Measurements from ENCODE around the gene PHYHIPL.

The PHYHIPL gene

DNA sequence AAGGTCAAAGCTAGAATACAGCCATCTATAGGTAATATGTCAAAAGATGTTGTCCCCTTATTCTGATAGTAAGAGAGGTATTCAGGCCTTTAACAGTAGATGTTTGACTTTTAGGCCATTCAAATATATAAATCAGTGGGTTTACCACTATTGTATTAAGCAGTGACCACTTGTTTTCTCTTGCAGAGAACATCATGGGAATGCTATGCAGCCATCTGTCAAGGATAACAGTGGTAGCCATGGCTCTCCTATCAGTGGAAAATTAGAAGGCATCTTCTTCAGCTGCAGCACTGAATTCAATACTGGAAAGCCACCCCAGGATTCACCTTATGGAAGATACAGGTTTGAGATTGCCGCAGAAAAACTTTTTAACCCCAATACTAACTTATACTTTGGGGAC lies 68.4 kb downstream of the PHYHIPL start:
- H3K9me3 ChIP-seq (ENCODE audit: control insufficient read depth, low read length): no peaks in the 10 kb centered on the region
- no peak overlapping the region for H3K27ac ChIP-seq (ENCODE audit: insufficient read depth, low read length, poor library complexity, severe bottlenecking)
- H3K4me1 ChIP-seq (ENCODE audit: control insufficient read depth, insufficient read depth, low read length, poor library complexity, severe bottlenecking): no peaks in the 10 kb centered on the region

DNA sequence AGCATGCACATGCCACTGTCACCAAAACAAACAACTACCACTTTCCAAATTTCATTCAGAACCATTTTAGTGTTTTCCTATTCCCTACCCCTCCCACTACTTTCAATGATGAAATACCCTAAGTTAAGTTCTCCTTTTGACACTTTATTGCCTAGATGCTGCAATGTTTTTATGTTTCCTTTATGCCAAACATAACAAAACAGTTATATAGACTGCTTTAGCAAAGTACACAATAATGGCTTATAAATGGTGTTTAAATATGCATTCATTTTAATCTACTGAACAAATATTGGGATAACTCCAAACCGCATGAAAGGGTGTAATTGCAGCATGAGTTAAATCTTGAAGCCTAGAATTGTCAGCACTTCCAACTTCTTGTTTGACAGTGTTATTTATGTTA lies 69.2 kb downstream of the PHYHIPL start:
- H3K36me3 ChIP-seq (ENCODE audit: control insufficient read depth, insufficient read depth, low read length): no peaks in the 10 kb centered on the region
- H3K27ac ChIP-seq (ENCODE audit: insufficient read depth, low read length, poor library complexity, severe bottlenecking): no peak overlapping the region
- H3K27me3 ChIP-seq (replicated peaks; ENCODE audit: control insufficient read depth, insufficient read depth, low read length, poor library complexity, severe bottlenecking): no peaks in the 10 kb centered on the region
- no peaks in the 10 kb centered on the region for H3K9me3 ChIP-seq (ENCODE audit: control insufficient read depth, low read length)
- no peak overlapping the region for H3K4me3 ChIP-seq (ENCODE audit: insufficient read depth, low read depth, low read length, poor library complexity, severe bottlenecking)
- no peak for DNase-seq
- H3K4me1 ChIP-seq (ENCODE audit: control insufficient read depth, insufficient read depth, low read length, poor library complexity, severe bottlenecking): no peaks in the 10 kb centered on the region

More for the DNA sequence above, 68.4 kb downstream of the PHYHIPL start:
- Histone ChIP-seq H3K4me3 (ENCODE audit: insufficient read depth, low read depth, low read length, poor library complexity, severe bottlenecking) (no peak overlapping the region), H3K36me3 (ENCODE audit: control insufficient read depth, insufficient read depth, low read length) (no peaks in the 10 kb centered on the region), H3K27me3 (replicated peaks; ENCODE audit: control insufficient read depth, insufficient read depth, low read length, poor library complexity, severe bottlenecking) (no peaks in the 10 kb centered on the region)
- no peak for DNase-seq

DNA sequence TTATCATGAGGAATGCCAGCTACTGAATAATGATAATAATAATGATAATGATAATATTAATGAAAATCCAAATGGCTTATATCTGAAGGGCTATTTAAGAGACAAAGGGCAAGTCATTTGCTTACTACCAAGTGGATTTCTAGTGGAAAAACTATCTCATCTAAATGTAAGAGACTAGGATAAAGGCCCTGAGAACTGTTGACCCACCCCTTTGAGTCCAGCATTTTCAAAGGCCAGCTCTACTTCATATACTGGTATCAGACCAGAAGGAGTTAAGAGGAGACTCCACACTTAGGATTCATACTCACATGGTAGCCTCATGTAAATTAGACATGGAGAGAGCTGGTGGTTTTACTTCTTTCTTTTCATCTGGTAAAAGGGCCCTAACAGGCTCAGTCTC lies 76.0 kb downstream of the PHYHIPL start:
- Histone ChIP-seq H3K9me3 (ENCODE audit: control insufficient read depth, low read length) (no peaks in the 10 kb centered on the region), H3K27me3 (replicated peaks; ENCODE audit: control insufficient read depth, insufficient read depth, low read length, poor library complexity, severe bottlenecking) (no peaks in the 10 kb centered on the region), H3K36me3 (ENCODE audit: control insufficient read depth, insufficient read depth, low read length) (no peaks in the 10 kb centered on the region), H3K27ac (ENCODE audit: insufficient read depth, low read length, poor library complexity, severe bottlenecking) (no peak overlapping the region), H3K4me3 (ENCODE audit: insufficient read depth, low read depth, low read length, poor library complexity, severe bottlenecking) (no peak overlapping the region), H3K4me1 (ENCODE audit: control insufficient read depth, insufficient read depth, low read length, poor library complexity, severe bottlenecking) (no peaks in the 10 kb centered on the region)
- no peak for DNase-seq

DNA sequence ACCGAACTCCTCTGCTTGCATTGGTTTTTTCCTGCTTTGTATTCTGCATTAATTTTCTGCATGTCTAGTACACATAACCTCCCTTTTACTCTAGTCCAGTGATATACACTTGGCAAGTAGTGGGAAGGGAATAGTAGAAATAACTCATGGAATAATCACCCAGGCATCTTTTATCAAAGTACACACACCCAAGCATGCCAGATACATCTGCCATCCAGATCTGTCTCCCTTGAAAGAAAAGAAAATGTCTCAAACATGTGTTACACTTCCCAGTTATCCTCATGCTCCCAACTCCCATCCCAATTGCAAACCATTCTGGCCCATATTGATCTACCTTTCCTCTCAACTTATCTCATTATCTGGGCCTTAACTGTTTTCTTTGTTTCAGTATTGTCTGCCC lies 79.0 kb downstream of the PHYHIPL start:
- no peak overlapping the region for H3K27ac ChIP-seq (ENCODE audit: insufficient read depth, low read length, poor library complexity, severe bottlenecking)
- H3K27me3 ChIP-seq (replicated peaks; ENCODE audit: control insufficient read depth, insufficient read depth, low read length, poor library complexity, severe bottlenecking): no peaks in the 10 kb centered on the region
- no peak overlapping the region for H3K4me3 ChIP-seq (ENCODE audit: insufficient read depth, low read depth, low read length, poor library complexity, severe bottlenecking)
- H3K36me3 ChIP-seq (ENCODE audit: control insufficient read depth, insufficient read depth, low read length): no peaks in the 10 kb centered on the region
- DNase-seq: no peak
- H3K4me1 ChIP-seq (ENCODE audit: control insufficient read depth, insufficient read depth, low read length, poor library complexity, severe bottlenecking): no peaks in the 10 kb centered on the region
- H3K9me3 ChIP-seq (ENCODE audit: control insufficient read depth, low read length): no peaks in the 10 kb centered on the region

DNA sequence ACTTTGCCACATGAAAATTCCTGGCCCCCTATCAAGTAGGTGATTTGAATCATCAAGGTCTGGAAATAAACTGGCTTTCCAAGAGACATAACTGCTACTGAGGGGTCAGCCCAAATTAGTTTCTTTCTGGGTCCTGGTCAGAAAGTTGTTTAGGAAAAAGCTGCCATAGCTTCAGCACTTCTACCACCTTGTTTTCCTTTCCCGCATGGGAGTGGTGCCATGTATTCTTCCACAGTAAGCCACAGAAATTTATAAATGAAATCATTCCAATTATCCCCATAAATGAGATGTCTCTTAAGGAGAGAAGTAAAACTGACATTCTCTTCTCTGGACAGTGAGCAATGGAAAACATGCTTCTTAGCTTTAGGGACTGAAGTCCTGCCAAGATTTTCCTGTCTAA lies 80.8 kb downstream of the PHYHIPL start:
- H3K9me3 ChIP-seq (ENCODE audit: control insufficient read depth, low read length): no peaks in the 10 kb centered on the region
- DNase-seq: no peak
- no peak overlapping the region for H3K27ac ChIP-seq (ENCODE audit: insufficient read depth, low read length, poor library complexity, severe bottlenecking)
- H3K4me3 ChIP-seq (ENCODE audit: insufficient read depth, low read depth, low read length, poor library complexity, severe bottlenecking): no peak overlapping the region
- no peaks in the 10 kb centered on the region for H3K27me3 ChIP-seq (replicated peaks; ENCODE audit: control insufficient read depth, insufficient read depth, low read length, poor library complexity, severe bottlenecking)
- H3K36me3 ChIP-seq (ENCODE audit: control insufficient read depth, insufficient read depth, low read length): no peaks in the 10 kb centered on the region
- H3K4me1 ChIP-seq (ENCODE audit: control insufficient read depth, insufficient read depth, low read length, poor library complexity, severe bottlenecking): no peaks in the 10 kb centered on the region

DNA sequence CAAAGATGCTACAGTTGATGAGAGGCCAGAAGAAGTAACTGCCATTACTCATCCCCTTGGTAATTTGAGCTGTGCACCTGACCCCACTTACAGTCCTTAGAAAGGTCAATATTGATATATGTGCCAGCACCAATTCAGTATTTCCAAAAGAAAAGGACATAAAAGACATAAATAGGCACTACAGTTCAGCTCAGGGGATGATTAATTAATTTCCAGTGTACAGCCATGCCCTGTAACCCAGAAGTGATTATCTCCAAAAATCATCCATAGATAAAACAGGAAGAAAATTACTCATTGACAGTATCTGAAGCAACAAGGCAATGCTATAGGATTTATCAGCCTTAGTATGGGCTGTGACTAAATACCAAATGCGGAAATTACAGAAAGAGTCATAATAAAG lies 82.4 kb downstream of the PHYHIPL start:
- no peaks in the 10 kb centered on the region for H3K9me3 ChIP-seq (ENCODE audit: control insufficient read depth, low read length)
- H3K36me3 ChIP-seq (ENCODE audit: control insufficient read depth, insufficient read depth, low read length): no peaks in the 10 kb centered on the region
- no peak overlapping the region for H3K27ac ChIP-seq (ENCODE audit: insufficient read depth, low read length, poor library complexity, severe bottlenecking)
- H3K4me3 ChIP-seq (ENCODE audit: insufficient read depth, low read depth, low read length, poor library complexity, severe bottlenecking): no peak overlapping the region
- H3K4me1 ChIP-seq (ENCODE audit: control insufficient read depth, insufficient read depth, low read length, poor library complexity, severe bottlenecking): no peaks in the 10 kb centered on the region
- H3K27me3 ChIP-seq (replicated peaks; ENCODE audit: control insufficient read depth, insufficient read depth, low read length, poor library complexity, severe bottlenecking): no peaks in the 10 kb centered on the region
- DNase-seq: no peak

DNA sequence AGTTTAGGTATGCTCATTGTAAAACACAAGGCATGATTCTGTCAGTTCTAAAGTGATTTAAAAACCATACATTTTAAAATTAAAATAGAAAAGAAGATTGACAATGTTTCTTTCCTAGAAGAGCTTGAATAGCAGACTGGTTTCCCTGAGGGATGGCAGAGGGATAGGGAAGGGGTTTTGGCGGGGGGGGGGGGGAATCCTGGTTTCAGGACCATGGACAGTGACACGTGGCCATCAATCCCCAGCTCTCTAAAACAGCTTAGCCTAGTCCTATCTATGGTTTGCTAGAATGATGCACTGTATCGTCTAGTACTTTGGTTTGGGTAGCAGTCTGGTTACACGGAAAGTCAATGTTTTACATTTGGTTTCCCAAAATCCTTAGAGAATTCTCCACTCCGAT lies 88.7 kb downstream of the PHYHIPL start:
- no peak for DNase-seq

DNA sequence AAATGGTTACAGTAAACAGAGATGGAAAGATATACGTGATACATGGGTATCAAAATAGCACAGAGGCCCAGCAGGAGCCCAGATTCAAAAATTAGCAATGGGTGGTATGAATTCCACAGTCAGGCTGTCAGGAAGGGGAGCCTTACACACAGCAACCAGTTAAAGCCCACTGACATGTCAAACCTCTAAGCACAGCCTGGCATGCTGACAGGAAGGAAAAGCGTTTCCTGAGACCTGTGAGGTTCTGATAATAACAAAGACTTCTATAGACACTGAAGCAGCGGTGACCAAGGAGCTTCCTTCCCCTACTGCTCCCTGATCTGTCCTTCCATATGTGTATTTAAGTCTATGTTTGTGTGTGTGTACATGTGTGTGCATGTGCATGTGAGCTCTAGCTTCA lies 89.9 kb downstream of the PHYHIPL start:
- no peak for DNase-seq
- no peaks in the 10 kb centered on the region for H3K27me3 ChIP-seq (replicated peaks; ENCODE audit: control insufficient read depth, insufficient read depth, low read length, poor library complexity, severe bottlenecking)
- H3K4me3 ChIP-seq (ENCODE audit: insufficient read depth, low read depth, low read length, poor library complexity, severe bottlenecking): no peak overlapping the region
- no peaks in the 10 kb centered on the region for H3K36me3 ChIP-seq (ENCODE audit: control insufficient read depth, insufficient read depth, low read length)
- no peaks in the 10 kb centered on the region for H3K4me1 ChIP-seq (ENCODE audit: control insufficient read depth, insufficient read depth, low read length, poor library complexity, severe bottlenecking)
- no peak overlapping the region for H3K27ac ChIP-seq (ENCODE audit: insufficient read depth, low read length, poor library complexity, severe bottlenecking)
- no peaks in the 10 kb centered on the region for H3K9me3 ChIP-seq (ENCODE audit: control insufficient read depth, low read length)

More for the DNA sequence above, 88.7 kb downstream of the PHYHIPL start:
- no peaks in the 10 kb centered on the region for H3K27me3 ChIP-seq (replicated peaks; ENCODE audit: control insufficient read depth, insufficient read depth, low read length, poor library complexity, severe bottlenecking)
- no peak overlapping the region for H3K27ac ChIP-seq (ENCODE audit: insufficient read depth, low read length, poor library complexity, severe bottlenecking)
- no peaks in the 10 kb centered on the region for H3K9me3 ChIP-seq (ENCODE audit: control insufficient read depth, low read length)
- H3K4me1 ChIP-seq (ENCODE audit: control insufficient read depth, insufficient read depth, low read length, poor library complexity, severe bottlenecking): no peaks in the 10 kb centered on the region
- no peaks in the 10 kb centered on the region for H3K36me3 ChIP-seq (ENCODE audit: control insufficient read depth, insufficient read depth, low read length)
- H3K4me3 ChIP-seq (ENCODE audit: insufficient read depth, low read depth, low read length, poor library complexity, severe bottlenecking): no peak overlapping the region

DNA sequence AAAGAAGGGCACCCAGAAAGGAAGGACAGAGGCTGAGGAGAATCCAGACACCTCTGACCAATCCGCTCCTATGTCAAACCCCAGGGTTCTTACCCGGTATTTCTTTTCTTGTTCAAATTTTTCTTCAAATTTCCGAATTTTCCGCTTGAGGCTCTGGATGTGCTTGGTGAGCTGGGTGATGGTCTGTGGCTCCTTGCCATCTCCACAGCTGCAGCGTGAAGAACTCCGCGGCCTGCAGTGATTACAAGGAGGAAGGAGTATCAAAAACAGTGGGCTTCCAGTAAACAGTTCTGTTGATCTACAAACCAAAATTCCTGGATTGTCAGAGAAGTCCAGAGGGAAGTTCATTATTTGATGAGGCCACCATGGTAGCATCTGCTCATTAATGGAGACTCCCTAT lies 92.0 kb downstream of the PHYHIPL start:
- DNase-seq: no peak
- Histone ChIP-seq H3K27ac (ENCODE audit: insufficient read depth, low read length, poor library complexity, severe bottlenecking) (no peak overlapping the region), H3K36me3 (ENCODE audit: control insufficient read depth, insufficient read depth, low read length) (no peaks in the 10 kb centered on the region), H3K27me3 (replicated peaks; ENCODE audit: control insufficient read depth, insufficient read depth, low read length, poor library complexity, severe bottlenecking) (no peaks in the 10 kb centered on the region), H3K4me3 (ENCODE audit: insufficient read depth, low read depth, low read length, poor library complexity, severe bottlenecking) (no peak overlapping the region), H3K9me3 (ENCODE audit: control insufficient read depth, low read length) (no peaks in the 10 kb centered on the region), H3K4me1 (ENCODE audit: control insufficient read depth, insufficient read depth, low read length, poor library complexity, severe bottlenecking) (no peaks in the 10 kb centered on the region)

DNA sequence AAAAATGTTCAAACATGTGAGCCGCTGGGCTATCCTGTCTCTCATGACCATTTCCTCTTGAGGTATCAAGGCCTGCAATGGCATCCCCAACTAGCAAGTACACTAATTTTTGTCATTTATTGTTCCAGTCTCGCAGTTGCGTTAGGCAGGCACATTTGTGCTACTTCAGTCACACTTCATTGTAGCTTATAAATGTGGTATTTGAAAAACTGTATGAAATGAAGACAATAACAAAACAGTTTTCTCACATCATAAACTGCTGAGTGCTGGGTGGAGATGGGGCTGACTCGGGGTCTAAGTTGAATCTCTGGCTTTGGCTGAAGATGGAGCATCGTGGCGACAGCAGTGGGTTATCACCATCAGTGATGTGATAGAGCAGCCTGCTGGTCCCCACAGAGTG lies 93.2 kb downstream of the PHYHIPL start:
- no peak for DNase-seq
- no peak overlapping the region for H3K27ac ChIP-seq (ENCODE audit: insufficient read depth, low read length, poor library complexity, severe bottlenecking)
- no peaks in the 10 kb centered on the region for H3K4me1 ChIP-seq (ENCODE audit: control insufficient read depth, insufficient read depth, low read length, poor library complexity, severe bottlenecking)
- H3K4me3 ChIP-seq (ENCODE audit: insufficient read depth, low read depth, low read length, poor library complexity, severe bottlenecking): no peak overlapping the region
- H3K9me3 ChIP-seq (ENCODE audit: control insufficient read depth, low read length): no peaks in the 10 kb centered on the region
- H3K36me3 ChIP-seq (ENCODE audit: control insufficient read depth, insufficient read depth, low read length): no peaks in the 10 kb centered on the region
- H3K27me3 ChIP-seq (replicated peaks; ENCODE audit: control insufficient read depth, insufficient read depth, low read length, poor library complexity, severe bottlenecking): no peaks in the 10 kb centered on the region

DNA sequence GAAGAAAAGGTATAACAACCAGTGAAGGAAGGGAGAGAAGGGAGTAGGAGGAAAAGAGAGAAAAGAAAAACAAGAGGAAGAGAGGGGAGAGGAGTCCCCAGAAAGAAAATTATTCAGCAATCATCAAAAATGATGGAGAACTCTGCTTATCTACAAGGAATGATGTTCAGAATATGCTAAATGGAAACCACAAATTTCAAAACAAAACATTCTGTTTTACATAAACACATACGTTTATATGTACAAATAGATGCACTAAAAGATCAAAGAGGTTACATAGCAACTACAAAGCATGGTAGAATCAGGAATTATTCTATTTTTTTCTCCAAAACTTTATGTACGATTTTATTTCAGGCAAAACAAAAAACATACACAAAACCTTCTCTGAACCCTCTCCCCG lies 94.0 kb downstream of the PHYHIPL start:
- Histone ChIP-seq H3K36me3 (ENCODE audit: control insufficient read depth, insufficient read depth, low read length) (no peaks in the 10 kb centered on the region), H3K4me1 (ENCODE audit: control insufficient read depth, insufficient read depth, low read length, poor library complexity, severe bottlenecking) (no peaks in the 10 kb centered on the region), H3K27me3 (replicated peaks; ENCODE audit: control insufficient read depth, insufficient read depth, low read length, poor library complexity, severe bottlenecking) (no peaks in the 10 kb centered on the region), H3K9me3 (ENCODE audit: control insufficient read depth, low read length) (no peaks in the 10 kb centered on the region), H3K4me3 (ENCODE audit: insufficient read depth, low read depth, low read length, poor library complexity, severe bottlenecking) (no peak overlapping the region), H3K27ac (ENCODE audit: insufficient read depth, low read length, poor library complexity, severe bottlenecking) (no peak overlapping the region)
- DNase-seq: no peak
